KMS-11 (cell line): ENCODE data around the gene CHIT1.

ENCODE experiments used
- H2AFZ ChIP-seq: fragments of 200-600 bp; sonication (generic); 2 replicates; pipeline ENCODE4 v1.6.1; 2016; ENCODE audit warnings: antibody characterized with exemption, mixed run types, low read depth
- H3K27ac ChIP-seq: fragments of 200-600 bp; sonication (generic); 2 replicates; pipeline ENCODE4 v1.6.1; 2016; ENCODE audit warnings: mild to moderate bottlenecking, mixed run types
- H3K27me3 ChIP-seq: fragments of 200-600 bp; sonication (generic); 2 replicates; pipeline ENCODE4 v1.6.1; 2017; ENCODE audit warnings: mild to moderate bottlenecking, low read depth, mixed run types, moderate library complexity; ENCODE audit not compliant: insufficient read depth
- H3K36me3 ChIP-seq: fragments of 200-600 bp; sonication (generic); 2 replicates; pipeline ENCODE4 v1.6.1; 2017; ENCODE audit warnings: mild to moderate bottlenecking, mixed run types; ENCODE audit not compliant: insufficient read depth
- H3K4me1 ChIP-seq: fragments of 200-600 bp; sonication (generic); 2 replicates; pipeline ENCODE4 v1.6.1; 2016; ENCODE audit warnings: mild to moderate bottlenecking, low read depth, mixed run types; ENCODE audit not compliant: poor library complexity, severe bottlenecking
- H3K4me2 ChIP-seq: fragments of 200-600 bp; sonication (generic); 2 replicates; pipeline ENCODE4 v1.7.0; 2016; ENCODE audit warnings: mild to moderate bottlenecking, mixed run types
- H3K4me3 ChIP-seq: fragments of 200-600 bp; sonication (generic); IDR thresholded peaks from 2 replicates; pipeline ENCODE4 v1.6.1; 2017; ENCODE audit warnings: low read depth, low read length, mixed read lengths; ENCODE audit not compliant: insufficient read depth
- H3K79me2 ChIP-seq: fragments of 200-600 bp; sonication (generic); 2 replicates; pipeline ENCODE4 v1.6.1; 2016; ENCODE audit warnings: low read depth, mixed run types; ENCODE audit not compliant: insufficient read depth
- H3K9ac ChIP-seq: fragments of 200-600 bp; sonication (generic); 2 replicates; pipeline ENCODE4 v1.6.1; 2016; ENCODE audit warnings: mild to moderate bottlenecking, mixed run types
- H4K20me1 ChIP-seq: fragments of 200-600 bp; sonication (generic); 2 replicates; pipeline ENCODE4 v1.6.1; 2016; ENCODE audit warnings: mild to moderate bottlenecking, mixed run types; ENCODE audit not compliant: insufficient read depth
- TF ChIP-seq, protein P1 (sequence below): fragments of 200-600 bp; sonication (generic); conservative IDR thresholded peaks from 2 replicates; pipeline ENCODE4 v1.6.1; 2017; ENCODE audit warnings: low read depth, mild to moderate bottlenecking, antibody characterized with exemption, low read length, moderate library complexity, mixed read lengths

The CHIT1 gene

DNA sequence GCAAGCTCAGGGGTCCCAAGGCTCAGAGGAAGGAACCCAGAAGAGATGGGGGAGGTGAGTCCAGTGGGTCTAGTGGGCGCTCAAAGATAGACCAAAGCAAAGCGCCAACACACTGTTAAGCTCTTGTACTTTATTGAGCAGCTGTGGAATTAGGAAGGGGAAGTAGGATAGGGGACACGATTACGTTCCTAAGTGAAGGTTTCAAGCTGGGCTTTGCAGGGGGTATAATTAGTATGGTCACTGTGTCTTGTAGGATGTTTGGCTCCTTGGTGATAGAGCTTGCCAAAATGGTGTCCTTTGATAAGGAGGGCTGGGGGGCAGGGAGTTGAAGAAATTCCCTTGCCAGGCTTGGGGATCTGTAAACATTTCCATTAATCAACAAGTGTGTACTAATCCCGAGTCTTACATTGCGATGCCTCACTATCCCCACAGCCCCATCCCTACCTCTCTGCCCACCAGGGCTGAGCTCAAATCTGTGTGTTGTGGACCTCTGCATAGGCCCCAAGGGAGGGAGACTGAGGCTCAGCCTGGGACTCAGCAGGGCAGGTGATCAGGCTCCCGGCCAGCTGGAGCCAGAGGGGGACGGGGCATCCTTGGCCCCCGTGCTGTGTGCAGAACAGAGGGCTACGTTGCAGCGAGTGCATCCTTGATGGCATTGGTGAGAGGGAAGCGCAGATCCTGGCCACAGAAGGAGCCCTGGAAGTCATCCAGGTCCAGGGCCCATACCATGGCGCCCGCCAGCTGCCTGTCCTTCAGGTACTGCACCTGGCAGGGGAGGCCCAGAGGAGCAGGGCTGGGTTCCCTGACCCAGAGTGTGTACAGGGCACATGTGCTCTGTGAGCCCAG lies 50.4 kb downstream of the CHIT1 start:
- H4K20me1 ChIP-seq, result no peaks in the 10 kb centered on the region
- no peaks in the 10 kb centered on the region for H3K79me2 ChIP-seq
- TF ChIP-seq, protein P1, sequence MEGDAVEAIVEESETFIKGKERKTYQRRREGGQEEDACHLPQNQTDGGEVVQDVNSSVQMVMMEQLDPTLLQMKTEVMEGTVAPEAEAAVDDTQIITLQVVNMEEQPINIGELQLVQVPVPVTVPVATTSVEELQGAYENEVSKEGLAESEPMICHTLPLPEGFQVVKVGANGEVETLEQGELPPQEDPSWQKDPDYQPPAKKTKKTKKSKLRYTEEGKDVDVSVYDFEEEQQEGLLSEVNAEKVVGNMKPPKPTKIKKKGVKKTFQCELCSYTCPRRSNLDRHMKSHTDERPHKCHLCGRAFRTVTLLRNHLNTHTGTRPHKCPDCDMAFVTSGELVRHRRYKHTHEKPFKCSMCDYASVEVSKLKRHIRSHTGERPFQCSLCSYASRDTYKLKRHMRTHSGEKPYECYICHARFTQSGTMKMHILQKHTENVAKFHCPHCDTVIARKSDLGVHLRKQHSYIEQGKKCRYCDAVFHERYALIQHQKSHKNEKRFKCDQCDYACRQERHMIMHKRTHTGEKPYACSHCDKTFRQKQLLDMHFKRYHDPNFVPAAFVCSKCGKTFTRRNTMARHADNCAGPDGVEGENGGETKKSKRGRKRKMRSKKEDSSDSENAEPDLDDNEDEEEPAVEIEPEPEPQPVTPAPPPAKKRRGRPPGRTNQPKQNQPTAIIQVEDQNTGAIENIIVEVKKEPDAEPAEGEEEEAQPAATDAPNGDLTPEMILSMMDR, result no peak
- H3K4me3 ChIP-seq, result no peak overlapping the region
- H3K4me2 ChIP-seq, result no peak overlapping the region
- H3K27ac ChIP-seq, result no peak overlapping the region
- H3K36me3 ChIP-seq, result no peaks in the 10 kb centered on the region
- no peak overlapping the region for H3K9ac ChIP-seq
- H2AFZ ChIP-seq, result no peak overlapping the region
- H3K4me1 ChIP-seq, result no peaks in the 10 kb centered on the region
- H3K27me3 ChIP-seq, result peaks cover 6% of the 10 kb centered on the region; the same call in 1 of the 2 replicates

DNA sequence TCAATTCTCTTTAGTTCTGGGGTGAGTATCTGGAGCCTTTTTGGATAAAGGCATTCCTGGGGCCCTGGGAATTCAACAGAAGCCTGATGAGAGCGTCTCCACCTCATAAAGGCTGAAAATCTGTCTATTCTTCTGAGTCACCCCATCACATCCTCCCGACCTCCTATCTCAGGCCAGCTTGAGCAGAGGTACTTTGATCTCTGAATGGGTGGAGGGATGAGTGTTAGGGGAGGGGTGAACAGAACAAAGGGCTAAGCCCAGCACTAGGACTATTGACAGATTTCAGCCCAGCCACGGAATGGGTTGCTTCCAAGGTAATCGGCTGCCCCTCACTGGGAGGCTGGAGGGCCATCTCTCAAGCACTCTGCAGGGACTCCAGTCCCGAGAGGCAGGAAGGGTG lies 51.4 kb downstream of the CHIT1 start:
- Histone ChIP-seq H3K79me2 (no peaks in the 10 kb centered on the region), H3K36me3 (no peaks in the 10 kb centered on the region), H3K4me1 (no peaks in the 10 kb centered on the region), H3K4me3 (no peak overlapping the region), H3K27ac (no peak overlapping the region), H4K20me1 (no peaks in the 10 kb centered on the region), H3K4me2 (no peak overlapping the region), H3K27me3 (peaks cover 6% of the 10 kb centered on the region; the same call in 1 of the 2 replicates), H2AFZ (no peak overlapping the region), H3K9ac (no peak overlapping the region)
- TF ChIP-seq, protein P1, result no peak

DNA sequence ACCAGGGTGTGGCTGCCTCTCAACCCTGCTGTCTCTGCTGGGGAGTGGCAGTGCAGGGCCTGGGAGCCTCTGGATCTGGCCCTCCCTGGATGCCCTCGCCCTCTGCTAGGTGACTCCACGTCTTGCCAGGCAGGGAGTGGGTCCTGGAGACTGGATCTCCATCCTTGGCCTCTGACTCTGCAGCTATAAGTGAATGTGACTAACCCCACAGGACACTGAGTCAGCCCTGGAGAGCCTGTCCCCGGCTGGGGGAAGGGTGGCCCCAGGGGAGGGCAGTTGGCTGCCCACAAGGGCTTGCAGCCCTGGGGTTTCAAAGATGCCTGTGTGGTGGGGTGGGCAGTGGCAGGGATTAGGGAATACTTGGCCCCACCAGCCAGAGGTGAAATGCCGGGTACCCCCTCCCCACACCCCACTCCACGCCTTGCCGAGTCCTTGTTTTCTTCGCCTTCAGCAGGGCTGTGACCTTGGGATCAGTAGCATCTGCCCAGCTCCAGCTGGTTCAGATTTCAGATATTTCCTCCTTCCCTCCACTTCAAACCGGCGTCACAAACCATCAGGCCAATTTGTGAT lies 51.9 kb downstream of the CHIT1 start:
- Histone ChIP-seq H3K4me2 (no peak overlapping the region), H2AFZ (no peak overlapping the region), H3K27me3 (peaks cover 6% of the 10 kb centered on the region; the same call in 1 of the 2 replicates), H4K20me1 (no peaks in the 10 kb centered on the region), H3K4me1 (no peaks in the 10 kb centered on the region), H3K9ac (no peak overlapping the region), H3K79me2 (no peaks in the 10 kb centered on the region), H3K36me3 (no peaks in the 10 kb centered on the region), H3K4me3 (no peak overlapping the region), H3K27ac (no peak overlapping the region)
- TF ChIP-seq, protein P1, result no peak

DNA sequence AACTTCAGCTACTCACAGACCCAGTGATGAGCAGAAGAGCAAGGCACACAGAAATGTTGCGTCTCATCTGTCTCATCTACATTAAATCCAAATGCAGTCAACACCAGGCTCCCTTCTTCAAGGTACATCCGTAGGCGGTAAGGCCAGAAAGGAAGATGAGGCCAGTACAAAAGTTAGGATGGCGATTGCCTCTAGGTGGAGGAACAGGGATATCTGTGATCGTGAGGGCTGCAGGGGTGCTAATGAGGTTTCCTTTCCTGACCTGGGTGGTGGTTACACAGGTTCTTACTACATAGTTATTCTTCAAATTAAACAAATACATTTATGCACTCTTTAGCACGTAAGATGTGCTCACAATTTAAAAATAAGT lies 52.5 kb downstream of the CHIT1 start:
- H3K27ac ChIP-seq, result no peak overlapping the region
- H3K36me3 ChIP-seq, result no peaks in the 10 kb centered on the region
- TF ChIP-seq, protein P1, result no peak
- H3K4me1 ChIP-seq, result no peaks in the 10 kb centered on the region
- no peak overlapping the region for H3K4me3 ChIP-seq
- no peaks in the 10 kb centered on the region for H4K20me1 ChIP-seq
- no peak overlapping the region for H3K4me2 ChIP-seq
- H3K79me2 ChIP-seq, result no peaks in the 10 kb centered on the region
- no peak overlapping the region for H3K9ac ChIP-seq
- no peak overlapping the region for H2AFZ ChIP-seq
- peaks cover 6% of the 10 kb centered on the region; the same call in 1 of the 2 replicates for H3K27me3 ChIP-seq
